Activated naive CD8-positive, alpha-beta T cell (primary cell): ENCODE data around the gene PFKL.
"Not testable (repeated sequence)": the region's sequence is repeated elsewhere in the genome, so short reads cannot be mapped to it uniquely, and the experiment has no call there.

Experiments used
- H3K27ac Mint-ChIP-seq: one replicate; pipeline ENCODE4 v1.8.0; 2021; ENCODE audit warnings: mixed read lengths
- H3K27me3 Mint-ChIP-seq: one replicate; pipeline ENCODE4 v1.8.0; 2021; ENCODE audit warnings: mixed read lengths
- H3K36me3 Mint-ChIP-seq: one replicate; pipeline ENCODE4 v1.8.0; 2021; ENCODE audit warnings: mixed read lengths
- H3K4me1 Mint-ChIP-seq: one replicate; pipeline ENCODE4 v1.8.0; 2021; ENCODE audit warnings: low read depth, mixed read lengths
- H3K4me3 Mint-ChIP-seq: one replicate; pipeline ENCODE4 v1.8.0; 2021; ENCODE audit warnings: mild to moderate bottlenecking, mixed read lengths
- H3K9me3 Mint-ChIP-seq: one replicate; pipeline ENCODE4 v1.8.0; 2021; ENCODE audit warnings: low read depth, mixed read lengths

Gene PFKL

GRCh38 chr21:44267655-44268142 lies 32.2 kb upstream of the PFKL start:
- Mint-ChIP-seq H3K27me3 (no peaks in the 10 kb centered on the region), H3K27ac (no peak overlapping the region), H3K4me3 (no peak overlapping the region), H3K4me1 (no peaks in the 10 kb centered on the region), H3K9me3 (no peaks in the 10 kb centered on the region), H3K36me3 (no peaks in the 10 kb centered on the region)

GRCh38 chr21:44269090-44269489 lies 30.8 kb upstream of the PFKL start:
- no peaks in the 10 kb centered on the region for H3K27me3 Mint-ChIP-seq
- no peaks in the 10 kb centered on the region for H3K36me3 Mint-ChIP-seq
- H3K9me3 Mint-ChIP-seq, result no peaks in the 10 kb centered on the region
- no peaks in the 10 kb centered on the region for H3K4me1 Mint-ChIP-seq
- H3K27ac Mint-ChIP-seq, result no peak overlapping the region
- H3K4me3 Mint-ChIP-seq, result no peak overlapping the region

DNA sequence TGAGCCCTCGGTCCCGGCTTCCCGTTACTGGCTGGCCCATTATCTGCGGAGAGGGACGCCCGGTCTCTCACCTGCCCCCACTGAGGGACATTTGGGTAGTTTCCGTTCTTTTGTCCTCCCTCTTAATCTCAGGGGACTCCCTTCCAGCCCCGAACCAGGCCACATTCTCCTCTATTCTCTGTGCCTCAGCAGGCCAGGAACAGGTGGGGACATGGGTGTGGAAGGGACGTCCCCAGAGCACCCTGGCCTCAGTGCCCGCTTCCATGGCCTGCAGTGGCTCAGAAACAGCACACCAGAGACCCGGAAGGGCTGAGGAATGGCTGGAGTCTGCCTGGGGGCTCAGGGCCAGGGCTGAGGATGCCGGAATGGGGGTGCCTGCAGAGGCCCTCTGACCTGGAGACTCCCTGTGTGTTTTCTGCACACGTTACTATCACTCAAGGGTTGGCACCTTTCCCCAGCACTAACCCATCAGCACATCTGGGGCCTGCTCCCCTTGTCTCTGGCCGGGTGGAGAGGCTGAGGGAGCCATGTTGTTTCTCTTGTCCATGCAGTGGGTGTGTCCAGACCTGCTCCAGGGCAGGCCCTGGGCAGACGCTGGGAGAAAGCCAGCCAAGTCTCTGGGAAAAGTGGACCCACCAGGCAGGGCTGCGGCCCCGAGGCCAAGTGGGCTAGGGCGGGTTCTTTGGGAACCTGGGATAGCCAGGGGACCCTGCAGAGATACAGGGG lies 28.1 kb upstream of the PFKL start:
- Mint-ChIP-seq H3K27ac (no peak overlapping the region), H3K36me3 (no peaks in the 10 kb centered on the region)

GRCh38 chr21:44272284-44272858 lies 27.5 kb upstream of the PFKL start:
- no peak overlapping the region for H3K27ac Mint-ChIP-seq
- no peaks in the 10 kb centered on the region for H3K9me3 Mint-ChIP-seq
- H3K36me3 Mint-ChIP-seq, result no peaks in the 10 kb centered on the region
- no peaks in the 10 kb centered on the region for H3K4me1 Mint-ChIP-seq
- no peaks in the 10 kb centered on the region for H3K27me3 Mint-ChIP-seq
- no peak overlapping the region for H3K4me3 Mint-ChIP-seq

More for the DNA sequence above, 28.1 kb upstream of the PFKL start:
- H3K4me3 Mint-ChIP-seq, result no peak overlapping the region
- no peaks in the 10 kb centered on the region for H3K4me1 Mint-ChIP-seq
- no peaks in the 10 kb centered on the region for H3K27me3 Mint-ChIP-seq
- no peaks in the 10 kb centered on the region for H3K9me3 Mint-ChIP-seq

GRCh38 chr21:44273046-44273445 lies 26.8 kb upstream of the PFKL start:
- H3K9me3 Mint-ChIP-seq, result no peaks in the 10 kb centered on the region
- no peak overlapping the region for H3K27ac Mint-ChIP-seq
- H3K4me3 Mint-ChIP-seq, result no peak overlapping the region
- H3K4me1 Mint-ChIP-seq, result no peaks in the 10 kb centered on the region
- H3K27me3 Mint-ChIP-seq, result no peaks in the 10 kb centered on the region
- H3K36me3 Mint-ChIP-seq, result no peaks in the 10 kb centered on the region

- H3K9me3 Mint-ChIP-seq, result no peaks in the 10 kb centered on the region
- no peaks in the 10 kb centered on the region for H3K27me3 Mint-ChIP-seq
- H3K27ac Mint-ChIP-seq, result no peak overlapping the region
- no peaks in the 10 kb centered on the region for H3K4me1 Mint-ChIP-seq
- no peaks in the 10 kb centered on the region for H3K36me3 Mint-ChIP-seq
- no peak overlapping the region for H3K4me3 Mint-ChIP-seq
Observed at GRCh38 chr21:44275041-44275440, 24.8 kb upstream of the PFKL start.

DNA sequence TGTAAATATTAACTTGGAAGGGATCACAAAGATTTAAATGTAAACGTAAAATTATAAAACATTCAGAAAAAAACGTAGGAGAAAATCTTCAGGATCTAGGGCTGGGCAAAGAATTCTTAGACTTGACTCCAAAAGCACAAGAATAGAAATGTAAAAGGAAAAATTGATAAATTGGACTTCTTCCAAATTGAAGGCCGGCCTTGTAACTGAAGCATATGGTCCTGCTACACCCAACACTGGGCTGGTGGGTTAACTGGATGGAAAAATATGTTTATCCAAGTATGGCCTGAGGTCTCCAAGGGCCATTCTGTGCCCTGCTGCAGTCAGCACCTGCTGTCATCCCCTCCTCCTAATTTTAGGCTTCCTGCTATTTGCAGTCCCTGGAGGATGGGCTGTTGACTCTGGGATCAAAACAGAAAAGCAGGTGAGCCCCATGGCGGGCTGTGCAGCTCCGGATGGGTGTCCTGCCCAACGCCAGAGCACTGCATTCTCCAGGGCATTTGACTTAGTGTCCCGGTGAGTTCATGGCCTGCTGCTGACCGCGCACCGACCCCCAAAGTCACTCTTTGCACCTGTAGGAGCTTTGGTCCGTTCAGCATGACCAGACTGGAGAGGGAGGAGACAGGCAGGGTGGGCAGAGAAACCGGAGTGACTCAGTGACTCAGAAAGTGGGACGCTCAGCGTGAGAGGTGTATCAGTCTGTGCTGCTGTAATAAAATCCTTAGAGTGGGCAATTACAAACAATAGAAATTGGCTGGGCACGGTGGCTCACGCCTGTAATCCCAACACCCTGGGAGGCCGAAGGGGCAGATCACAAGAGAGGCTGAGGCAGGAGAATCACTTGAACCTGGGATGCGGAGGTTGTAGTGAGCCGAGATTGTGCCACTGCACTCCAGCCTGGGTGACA lies 20.2 kb upstream of the PFKL start:
- Mint-ChIP-seq H3K27ac (no peak overlapping the region), H3K27me3 (no peaks in the 10 kb centered on the region), H3K36me3 (no peaks in the 10 kb centered on the region), H3K4me3 (no peak overlapping the region), H3K9me3 (no peaks in the 10 kb centered on the region), H3K4me1 (no peaks in the 10 kb centered on the region)

DNA sequence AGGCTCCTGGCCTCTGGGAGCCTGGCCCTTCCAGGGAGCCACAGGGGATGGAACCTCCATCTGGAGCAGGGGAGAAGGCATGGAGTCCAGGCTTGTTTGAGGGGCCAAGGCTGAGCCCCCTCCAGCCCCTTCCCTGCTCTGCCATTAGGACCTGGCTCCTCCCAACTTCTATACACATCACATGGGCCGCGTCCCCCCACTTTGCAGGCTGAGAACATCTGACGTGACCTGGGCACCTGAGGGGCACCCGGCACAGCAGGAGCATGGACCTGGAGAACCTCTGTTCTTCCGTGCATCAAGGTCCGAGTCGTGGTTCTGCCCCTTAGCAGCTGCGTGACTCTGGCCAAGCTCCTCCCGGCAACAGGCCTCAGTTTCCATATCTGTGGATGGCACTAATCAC lies 18.1 kb upstream of the PFKL start:
- Mint-ChIP-seq H3K9me3 (no peaks in the 10 kb centered on the region), H3K4me1 (no peaks in the 10 kb centered on the region), H3K27me3 (no peaks in the 10 kb centered on the region), H3K4me3 (no peak overlapping the region), H3K36me3 (no peaks in the 10 kb centered on the region), H3K27ac (no peak overlapping the region)

DNA sequence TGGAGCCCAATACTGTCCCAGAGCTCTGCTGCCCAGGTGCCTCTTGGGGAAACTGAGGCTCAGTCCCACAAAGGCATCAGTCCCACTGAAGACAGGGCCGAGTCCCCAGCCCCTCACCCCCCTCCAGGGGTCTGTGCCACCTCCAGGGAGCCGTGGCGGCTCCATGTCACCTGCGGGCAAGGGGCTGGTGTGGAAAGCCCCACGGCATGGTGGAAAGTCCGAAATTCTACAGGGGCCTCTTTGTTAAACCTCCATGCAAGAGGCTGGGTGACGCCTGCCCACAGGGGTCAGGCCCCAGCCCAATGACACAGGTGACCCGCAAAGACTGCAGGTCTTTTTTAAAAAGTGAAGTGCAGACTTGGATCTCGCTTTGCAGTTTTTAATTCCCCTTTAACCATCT lies 17.5 kb upstream of the PFKL start:
- no peaks in the 10 kb centered on the region for H3K27me3 Mint-ChIP-seq
- H3K27ac Mint-ChIP-seq, result no peak overlapping the region
- H3K36me3 Mint-ChIP-seq, result no peaks in the 10 kb centered on the region
- H3K4me3 Mint-ChIP-seq, result no peak overlapping the region
- no peaks in the 10 kb centered on the region for H3K9me3 Mint-ChIP-seq
- no peaks in the 10 kb centered on the region for H3K4me1 Mint-ChIP-seq

- not testable (repeated sequence) for H3K27ac Mint-ChIP-seq, H3K9me3 Mint-ChIP-seq, H3K36me3 Mint-ChIP-seq, H3K27me3 Mint-ChIP-seq, H3K4me1 Mint-ChIP-seq, H3K4me3 Mint-ChIP-seq
Observed at GRCh38 chr21:44283211-44283785, 16.6 kb upstream of the PFKL start.

- Mint-ChIP-seq H3K4me3 (no peak overlapping the region), H3K9me3 (no peaks in the 10 kb centered on the region), H3K4me1 (no peaks in the 10 kb centered on the region), H3K36me3 (no peaks in the 10 kb centered on the region), H3K27ac (no peak overlapping the region), H3K27me3 (no peaks in the 10 kb centered on the region)
Observed at GRCh38 chr21:44283948-44284347, 15.9 kb upstream of the PFKL start.

- H3K4me1 Mint-ChIP-seq, result no peaks in the 10 kb centered on the region
- H3K27me3 Mint-ChIP-seq, result no peaks in the 10 kb centered on the region
- H3K27ac Mint-ChIP-seq, result no peak within 1 kb of the TSS
- no peaks in the 10 kb centered on the region for H3K36me3 Mint-ChIP-seq
- H3K9me3 Mint-ChIP-seq, result no peaks in the 10 kb centered on the region
- H3K4me3 Mint-ChIP-seq, result no peak within 1 kb of the TSS
Observed at GRCh38 chr21:44285138-44285992, 14.5 kb upstream of the PFKL start, which contains the start of gene AIRE. Gene AIRE, plus strand, starts transcription at chr21:44285876. Its CDS starts 131 bp downstream, at chr21:44286007.

DNA sequence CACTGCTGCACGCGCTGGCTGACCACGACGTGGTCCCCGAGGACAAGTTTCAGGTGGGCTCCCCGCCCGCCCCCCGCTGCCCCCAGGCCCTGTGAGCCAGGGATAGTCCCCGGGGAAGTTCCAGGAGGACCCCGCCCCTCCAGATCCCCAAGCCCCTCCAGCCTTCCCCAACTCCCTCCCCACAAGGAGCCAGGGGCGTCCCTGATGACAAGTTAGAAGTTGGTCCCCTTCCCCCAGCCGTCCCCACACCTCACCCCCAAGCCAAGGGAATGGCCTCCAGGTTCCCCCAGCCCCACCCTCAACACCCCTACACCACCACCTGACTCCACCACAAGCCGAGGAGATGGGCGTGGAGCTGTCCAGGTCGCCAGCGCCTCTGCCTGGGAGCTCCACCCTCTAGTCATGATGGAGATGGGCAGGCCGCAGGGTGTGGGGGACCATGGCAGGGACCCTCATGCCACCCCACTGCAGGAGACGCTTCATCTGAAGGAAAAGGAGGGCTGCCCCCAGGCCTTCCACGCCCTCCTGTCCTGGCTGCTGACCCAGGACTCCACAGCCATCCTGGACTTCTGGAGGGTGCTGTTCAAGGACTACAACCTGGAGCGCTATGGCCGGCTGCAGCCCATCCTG lies 13.7 kb upstream of the PFKL start:
- Mint-ChIP-seq H3K4me3 (no peak overlapping the region), H3K36me3 (no peaks in the 10 kb centered on the region), H3K27me3 (no peaks in the 10 kb centered on the region), H3K9me3 (no peaks in the 10 kb centered on the region), H3K27ac (no peak overlapping the region), H3K4me1 (no peaks in the 10 kb centered on the region)
